ENCODE measurements around the gene PRRT1B.
"Not testable (repeated sequence)": the region's sequence is repeated elsewhere in the genome, so short reads cannot be mapped to it uniquely, and the experiment has no call there.

The PRRT1B gene

DNA sequence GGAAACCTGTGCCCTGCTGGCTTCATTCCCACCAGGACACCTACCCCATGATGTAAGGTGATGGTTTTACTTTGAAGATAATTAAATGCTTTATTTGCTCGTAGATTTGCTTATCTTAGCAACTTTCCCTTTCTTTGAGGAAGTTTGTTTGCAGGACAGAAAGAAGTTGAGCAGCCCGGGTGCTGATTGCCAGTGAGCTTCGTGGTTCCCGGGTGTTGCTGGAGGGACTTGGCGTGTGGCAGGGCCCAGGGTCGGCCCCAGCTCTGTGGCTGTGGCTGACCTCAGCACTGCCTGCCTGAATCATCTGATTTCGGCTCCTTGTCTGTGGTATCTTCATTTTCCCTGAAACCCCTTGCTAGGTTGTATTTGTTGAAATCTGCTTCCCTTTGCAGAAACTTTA, 33.9 kb upstream of the PRRT1B start:
- Histone ChIP-seq H3K27ac (ENCODE audit: low read depth, low read length) (no peak overlapping the region), H3K36me3 (ENCODE audit: control insufficient read depth in 1 of 2, insufficient read depth in 2 of 2, low read length in 2 of 2) (peaks cover 20 to 60% of the 10 kb centered on the region in 2 donors), H3K4me3 (ENCODE audit: low read depth in 1 of 2, low read length in 2 of 2) (no peak overlapping the region), H3K4me1 (ENCODE audit: control insufficient read depth in 1 of 2, insufficient read depth in 2 of 2, low read length in 2 of 2) (no peaks in the 10 kb centered on the region), H3K27me3 (ENCODE audit: control insufficient read depth in 1 of 2, insufficient read depth in 2 of 2, low read length in 2 of 2) (no peaks in the 10 kb centered on the region), H3K9me3 (ENCODE audit: control insufficient read depth in 1 of 2, low read length in 2 of 2) (peaks cover 0 to 3% of the 10 kb centered on the region in 2 donors), H3K9ac (ENCODE audit: low read depth in 1 of 2, low read length in 2 of 2) (no peak overlapping the region)

DNA sequence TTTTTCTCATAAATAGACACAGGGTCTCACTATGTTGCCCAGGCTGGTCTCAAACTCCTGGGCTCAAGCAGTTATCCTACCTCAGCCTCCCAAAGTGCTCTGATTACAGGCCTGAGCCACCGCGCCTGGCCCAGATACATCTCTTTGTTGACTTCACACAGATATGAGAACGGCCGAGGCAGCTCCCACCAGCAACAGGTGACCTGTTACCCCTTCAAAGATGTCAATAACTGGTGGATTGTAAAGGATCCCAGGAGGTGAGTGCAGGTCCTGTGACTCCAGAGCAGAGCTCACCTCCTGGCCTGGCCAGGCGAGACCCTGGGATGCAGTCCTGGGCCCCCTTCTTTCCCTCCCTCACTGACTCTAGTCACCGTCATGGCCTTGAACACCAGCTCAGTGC, 33.4 kb upstream of the PRRT1B start:
- Histone ChIP-seq H3K27me3 (ENCODE audit: control insufficient read depth in 1 of 2, insufficient read depth in 2 of 2, low read length in 2 of 2) (no peaks in the 10 kb centered on the region), H3K4me3 (ENCODE audit: low read depth in 1 of 2, low read length in 2 of 2) (no peak overlapping the region), H3K9me3 (ENCODE audit: control insufficient read depth in 1 of 2, low read length in 2 of 2) (peaks cover 0 to 3% of the 10 kb centered on the region in 2 donors), H3K4me1 (ENCODE audit: control insufficient read depth in 1 of 2, insufficient read depth in 2 of 2, low read length in 2 of 2) (no peaks in the 10 kb centered on the region), H3K9ac (ENCODE audit: low read depth in 1 of 2, low read length in 2 of 2) (no peak overlapping the region), H3K36me3 (ENCODE audit: control insufficient read depth in 1 of 2, insufficient read depth in 2 of 2, low read length in 2 of 2) (peaks cover 24 to 65% of the 10 kb centered on the region in 2 donors), H3K27ac (ENCODE audit: low read depth, low read length) (no peak overlapping the region)

DNA sequence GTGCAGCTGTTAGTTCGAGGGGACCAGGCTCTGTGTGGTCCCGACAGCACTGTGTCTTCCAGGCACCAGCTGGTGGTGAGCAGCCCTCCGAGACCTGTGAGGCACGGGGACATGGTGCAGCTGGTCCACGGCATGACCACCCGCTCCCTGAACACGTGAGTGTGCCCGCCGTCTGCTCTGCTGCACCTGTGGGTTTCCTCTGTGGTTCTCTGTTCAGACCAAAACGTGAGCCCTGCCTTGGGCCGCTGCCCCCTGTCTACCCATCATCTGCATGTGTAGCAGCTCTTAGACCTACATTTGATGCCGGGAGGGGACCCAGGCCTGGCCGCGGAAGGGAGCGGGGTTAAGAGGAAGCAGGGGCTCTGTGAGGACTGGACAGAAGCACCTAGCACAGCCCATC, 32.1 kb upstream of the PRRT1B start:
- Histone ChIP-seq H3K9ac (ENCODE audit: low read depth in 1 of 2, low read length in 2 of 2) (no peak overlapping the region), H3K27ac (ENCODE audit: low read depth, low read length) (no peak overlapping the region), H3K27me3 (ENCODE audit: control insufficient read depth in 1 of 2, insufficient read depth in 2 of 2, low read length in 2 of 2) (no peaks in the 10 kb centered on the region), H3K9me3 (ENCODE audit: control insufficient read depth in 1 of 2, low read length in 2 of 2) (peaks cover 0 to 3% of the 10 kb centered on the region in 2 donors), H3K36me3 (ENCODE audit: control insufficient read depth in 1 of 2, insufficient read depth in 2 of 2, low read length in 2 of 2) (peaks cover 30 to 70% of the 10 kb centered on the region in 2 donors), H3K4me1 (ENCODE audit: control insufficient read depth in 1 of 2, insufficient read depth in 2 of 2, low read length in 2 of 2) (no peaks in the 10 kb centered on the region), H3K4me3 (ENCODE audit: low read depth in 1 of 2, low read length in 2 of 2) (no peak overlapping the region)

DNA sequence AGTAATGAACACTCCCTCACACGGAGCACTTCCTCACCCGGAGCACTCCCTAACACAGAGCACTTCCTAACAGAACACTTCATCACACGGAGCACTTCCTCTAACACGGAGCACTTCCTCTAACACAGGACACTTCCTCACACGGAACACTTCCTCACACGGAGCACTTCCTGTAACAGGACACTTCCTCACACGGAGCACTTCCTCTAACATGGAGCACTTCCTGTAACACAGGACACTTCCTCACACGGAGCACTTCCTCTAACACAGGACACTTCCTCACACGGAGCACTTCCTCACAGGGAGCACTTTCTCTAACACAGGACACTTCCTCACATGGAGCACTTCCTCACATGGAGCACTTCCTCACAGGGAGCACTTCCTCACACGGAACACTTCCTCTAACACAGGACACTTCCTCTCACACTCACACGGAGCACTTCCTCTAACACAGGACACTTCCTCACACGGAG, 29.7 kb upstream of the PRRT1B start:
- not testable (repeated sequence) for H3K27ac ChIP-seq (ENCODE audit: low read depth, low read length); H3K4me3 ChIP-seq (ENCODE audit: low read depth in 1 of 2, low read length in 2 of 2); H3K4me1 ChIP-seq (ENCODE audit: control insufficient read depth in 1 of 2, insufficient read depth in 2 of 2, low read length in 2 of 2); H3K27me3 ChIP-seq (ENCODE audit: control insufficient read depth in 1 of 2, insufficient read depth in 2 of 2, low read length in 2 of 2); H3K9ac ChIP-seq (ENCODE audit: low read depth in 1 of 2, low read length in 2 of 2); H3K9me3 ChIP-seq (ENCODE audit: control insufficient read depth in 1 of 2, low read length in 2 of 2)
- H3K36me3 ChIP-seq (ENCODE audit: control insufficient read depth in 1 of 2, insufficient read depth in 2 of 2, low read length in 2 of 2): peaks cover 49 to 83% of the 10 kb centered on the region in 2 donors

DNA sequence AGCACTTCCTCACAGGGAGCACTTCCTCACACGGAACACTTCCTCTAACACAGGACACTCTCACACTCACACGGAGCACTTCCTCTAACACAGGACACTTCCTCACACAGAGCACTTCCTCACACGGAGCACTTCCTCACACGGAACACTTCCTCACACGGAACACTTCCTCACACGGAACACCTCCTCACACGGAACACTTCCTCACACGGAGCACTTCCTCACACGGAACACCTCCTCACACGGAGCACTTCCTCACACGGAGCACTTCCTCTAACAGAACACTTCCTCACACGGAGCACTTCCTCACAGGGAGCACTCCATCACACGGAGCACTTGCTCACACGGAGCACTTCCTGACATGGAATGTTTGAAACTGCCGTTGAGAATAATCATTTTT, 29.2 kb upstream of the PRRT1B start:
- Histone ChIP-seq H3K36me3 (ENCODE audit: control insufficient read depth in 1 of 2, insufficient read depth in 2 of 2, low read length in 2 of 2) (peaks cover 45 to 82% of the 10 kb centered on the region in 2 donors), H3K27ac (ENCODE audit: low read depth, low read length) (no peak overlapping the region), H3K4me1 (ENCODE audit: control insufficient read depth in 1 of 2, insufficient read depth in 2 of 2, low read length in 2 of 2) (no peaks in the 10 kb centered on the region), H3K27me3 (ENCODE audit: control insufficient read depth in 1 of 2, insufficient read depth in 2 of 2, low read length in 2 of 2) (no peaks in the 10 kb centered on the region), H3K9me3 (ENCODE audit: control insufficient read depth in 1 of 2, low read length in 2 of 2) (peaks cover 0 to 3% of the 10 kb centered on the region in 2 donors), H3K4me3 (ENCODE audit: low read depth in 1 of 2, low read length in 2 of 2) (no peak overlapping the region), H3K9ac (ENCODE audit: low read depth in 1 of 2, low read length in 2 of 2) (no peak overlapping the region)

DNA sequence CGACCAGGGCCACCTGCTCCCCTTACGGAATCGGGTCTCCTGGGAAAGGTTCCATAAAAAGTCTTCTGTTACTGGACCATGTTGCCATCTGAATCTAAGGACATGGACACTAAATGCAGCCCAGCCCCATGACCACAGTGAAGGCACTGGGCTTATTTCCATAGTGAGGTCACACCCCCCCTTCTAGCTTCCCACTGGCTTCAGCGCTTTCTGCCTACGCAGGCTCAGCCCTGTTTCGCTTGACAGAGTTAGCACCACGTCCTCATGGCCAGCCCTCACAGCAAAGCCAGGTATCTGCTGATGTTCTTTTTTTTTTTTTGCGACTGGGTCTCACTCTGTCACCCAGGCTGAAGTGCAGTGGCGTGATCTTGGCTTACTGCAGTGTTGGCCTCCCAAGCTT, 28.4 kb upstream of the PRRT1B start:
- Histone ChIP-seq H3K4me1 (ENCODE audit: control insufficient read depth in 1 of 2, insufficient read depth in 2 of 2, low read length in 2 of 2) (no peaks in the 10 kb centered on the region), H3K27ac (ENCODE audit: low read depth, low read length) (no peak overlapping the region), H3K9ac (ENCODE audit: low read depth in 1 of 2, low read length in 2 of 2) (no peak overlapping the region), H3K27me3 (ENCODE audit: control insufficient read depth in 1 of 2, insufficient read depth in 2 of 2, low read length in 2 of 2) (no peaks in the 10 kb centered on the region), H3K9me3 (ENCODE audit: control insufficient read depth in 1 of 2, low read length in 2 of 2) (peaks cover 0 to 3% of the 10 kb centered on the region in 2 donors), H3K36me3 (ENCODE audit: control insufficient read depth in 1 of 2, insufficient read depth in 2 of 2, low read length in 2 of 2) (peaks cover 46 to 83% of the 10 kb centered on the region in 2 donors), H3K4me3 (ENCODE audit: low read depth in 1 of 2, low read length in 2 of 2) (no peak overlapping the region)

DNA sequence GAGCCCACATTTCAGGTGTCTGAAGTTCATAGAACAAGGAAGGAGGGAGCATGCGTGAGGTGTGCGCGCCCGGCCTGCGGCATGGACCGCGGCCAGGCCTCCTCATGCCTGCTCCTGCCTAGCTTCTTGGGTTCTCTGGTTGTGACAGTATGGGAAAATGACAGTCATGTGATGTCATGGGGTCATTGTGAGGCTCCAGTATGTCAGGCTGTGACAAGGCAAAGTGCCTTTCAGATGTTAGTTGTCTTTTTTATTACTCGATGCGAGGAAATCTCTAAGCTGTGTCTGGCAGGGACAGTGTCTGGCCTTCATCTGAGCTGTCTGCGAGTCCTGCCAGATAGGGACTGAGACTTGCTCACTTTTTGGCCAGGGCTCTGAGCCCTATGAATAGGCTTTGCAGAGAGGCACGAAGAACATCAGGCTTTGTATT, 27.5 kb upstream of the PRRT1B start:
- peaks cover 0 to 3% of the 10 kb centered on the region in 2 donors for H3K9me3 ChIP-seq (ENCODE audit: control insufficient read depth in 1 of 2, low read length in 2 of 2)
- no peak overlapping the region for H3K4me3 ChIP-seq (ENCODE audit: low read depth in 1 of 2, low read length in 2 of 2)
- peaks cover 46 to 86% of the 10 kb centered on the region in 2 donors for H3K36me3 ChIP-seq (ENCODE audit: control insufficient read depth in 1 of 2, insufficient read depth in 2 of 2, low read length in 2 of 2)
- H3K27me3 ChIP-seq (ENCODE audit: control insufficient read depth in 1 of 2, insufficient read depth in 2 of 2, low read length in 2 of 2): no peaks in the 10 kb centered on the region
- no peak overlapping the region for H3K27ac ChIP-seq (ENCODE audit: low read depth, low read length)
- H3K4me1 ChIP-seq (ENCODE audit: control insufficient read depth in 1 of 2, insufficient read depth in 2 of 2, low read length in 2 of 2): no peaks in the 10 kb centered on the region
- H3K9ac ChIP-seq (ENCODE audit: low read depth in 1 of 2, low read length in 2 of 2): no peak overlapping the region

DNA sequence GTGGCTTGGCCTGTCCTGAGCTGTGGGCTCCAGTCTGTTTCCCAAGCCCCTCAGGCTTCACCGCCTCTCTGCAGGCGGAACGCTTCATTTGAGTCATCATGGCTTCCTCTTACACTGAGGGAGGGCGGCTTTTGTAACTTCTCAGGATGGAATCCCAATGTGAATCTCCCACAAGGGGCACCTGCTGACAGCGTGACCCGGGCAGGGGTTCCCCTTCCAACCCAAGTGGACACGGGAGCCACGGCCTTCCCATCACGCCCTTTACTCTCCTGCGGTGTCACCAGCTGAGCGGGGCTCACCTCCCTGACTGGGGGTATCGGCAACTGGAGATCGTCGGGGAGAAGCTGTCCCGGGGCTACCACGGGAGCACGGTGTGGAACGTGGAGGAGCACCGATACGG, 26.8 kb upstream of the PRRT1B start:
- Histone ChIP-seq H3K9me3 (ENCODE audit: control insufficient read depth in 1 of 2, low read length in 2 of 2) (peaks cover 0 to 3% of the 10 kb centered on the region in 2 donors), H3K27ac (ENCODE audit: low read depth, low read length) (no peak overlapping the region), H3K27me3 (ENCODE audit: control insufficient read depth in 1 of 2, insufficient read depth in 2 of 2, low read length in 2 of 2) (no peaks in the 10 kb centered on the region), H3K9ac (ENCODE audit: low read depth in 1 of 2, low read length in 2 of 2) (no peak overlapping the region), H3K4me3 (ENCODE audit: low read depth in 1 of 2, low read length in 2 of 2) (no peak overlapping the region), H3K36me3 (ENCODE audit: control insufficient read depth in 1 of 2, insufficient read depth in 2 of 2, low read length in 2 of 2) (peaks cover 52 to 85% of the 10 kb centered on the region in 2 donors), H3K4me1 (ENCODE audit: control insufficient read depth in 1 of 2, insufficient read depth in 2 of 2, low read length in 2 of 2) (no peaks in the 10 kb centered on the region)

DNA sequence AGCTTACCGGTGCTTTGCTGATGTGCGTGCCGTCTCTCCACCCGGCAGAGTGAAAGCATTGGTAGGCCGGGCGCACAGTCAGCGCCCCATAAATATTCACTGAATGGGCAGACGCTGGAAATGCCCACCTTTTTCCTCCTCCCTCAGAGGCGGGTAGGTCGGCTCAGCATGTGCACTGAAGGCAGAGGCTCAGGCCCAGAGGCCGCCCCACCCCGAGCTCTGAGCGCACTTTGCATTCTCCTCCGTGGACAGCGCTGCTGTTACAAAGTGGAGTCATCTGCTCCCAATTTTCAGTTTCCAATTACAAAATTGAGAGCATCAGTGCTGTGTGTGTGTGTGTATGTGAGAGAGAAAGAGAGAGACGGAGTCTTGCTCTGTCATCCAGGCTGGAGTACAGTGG, 24.8 kb upstream of the PRRT1B start:
- no peak overlapping the region for H3K9ac ChIP-seq (ENCODE audit: low read depth in 1 of 2, low read length in 2 of 2)
- no peaks in the 10 kb centered on the region for H3K27me3 ChIP-seq (ENCODE audit: control insufficient read depth in 1 of 2, insufficient read depth in 2 of 2, low read length in 2 of 2)
- H3K9me3 ChIP-seq (ENCODE audit: control insufficient read depth in 1 of 2, low read length in 2 of 2): peaks cover 0 to 1% of the 10 kb centered on the region in 2 donors
- no peak overlapping the region for H3K4me3 ChIP-seq (ENCODE audit: low read depth in 1 of 2, low read length in 2 of 2)
- no peak overlapping the region for H3K27ac ChIP-seq (ENCODE audit: low read depth, low read length)
- H3K36me3 ChIP-seq (ENCODE audit: control insufficient read depth in 1 of 2, insufficient read depth in 2 of 2, low read length in 2 of 2): peaks cover 61 to 95% of the 10 kb centered on the region in 2 donors
- no peaks in the 10 kb centered on the region for H3K4me1 ChIP-seq (ENCODE audit: control insufficient read depth in 1 of 2, insufficient read depth in 2 of 2, low read length in 2 of 2)

DNA sequence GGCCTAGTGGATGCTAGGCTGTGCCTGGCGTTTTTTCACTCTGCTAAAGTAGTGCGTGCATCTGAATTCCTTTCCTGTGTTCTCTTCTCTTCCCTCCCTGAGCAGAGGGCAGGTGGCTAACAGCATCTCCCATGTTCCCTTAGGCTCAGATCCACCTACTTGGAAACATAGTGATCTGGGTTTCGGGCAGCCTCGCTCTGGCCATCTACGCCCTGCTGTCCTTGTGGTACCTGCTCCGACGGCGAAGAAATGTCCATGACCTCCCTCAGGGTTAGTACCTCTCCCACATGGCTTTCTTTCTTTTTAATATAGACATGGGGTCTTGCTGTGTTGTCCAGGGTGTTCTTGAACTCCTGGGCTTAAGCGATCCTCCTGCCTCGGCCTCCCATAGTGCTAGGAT, 24.1 kb upstream of the PRRT1B start:
- H3K4me1 ChIP-seq (ENCODE audit: control insufficient read depth in 1 of 2, insufficient read depth in 2 of 2, low read length in 2 of 2): no peaks in the 10 kb centered on the region
- H3K4me3 ChIP-seq (ENCODE audit: low read depth in 1 of 2, low read length in 2 of 2): no peak overlapping the region
- H3K9ac ChIP-seq (ENCODE audit: low read depth in 1 of 2, low read length in 2 of 2): no peak overlapping the region
- H3K27me3 ChIP-seq (ENCODE audit: control insufficient read depth in 1 of 2, insufficient read depth in 2 of 2, low read length in 2 of 2): no peaks in the 10 kb centered on the region
- no peaks in the 10 kb centered on the region for H3K9me3 ChIP-seq (ENCODE audit: control insufficient read depth in 1 of 2, low read length in 2 of 2)
- peaks cover 60 to 94% of the 10 kb centered on the region in 2 donors for H3K36me3 ChIP-seq (ENCODE audit: control insufficient read depth in 1 of 2, insufficient read depth in 2 of 2, low read length in 2 of 2)
- H3K27ac ChIP-seq (ENCODE audit: low read depth, low read length): no peak overlapping the region

DNA sequence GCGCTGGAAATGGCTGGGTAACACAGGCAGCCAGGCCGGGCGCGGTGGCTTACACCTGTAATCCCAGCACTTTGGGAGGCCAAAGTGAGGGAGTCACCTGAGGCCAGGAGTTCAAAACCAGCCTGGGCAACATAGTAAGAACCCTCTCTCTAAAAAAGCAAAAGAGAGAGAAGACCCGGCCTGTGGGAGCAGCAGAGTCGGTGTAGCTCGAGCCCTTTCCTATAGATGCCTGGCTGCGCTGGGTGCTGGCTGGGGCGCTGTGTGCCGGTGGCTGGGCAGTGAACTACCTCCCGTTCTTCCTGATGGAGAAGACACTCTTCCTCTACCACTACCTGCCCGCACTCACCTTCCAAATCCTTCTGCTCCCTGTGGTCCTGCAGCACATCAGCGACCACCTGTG, 23.5 kb upstream of the PRRT1B start:
- H3K27me3 ChIP-seq (ENCODE audit: control insufficient read depth in 1 of 2, insufficient read depth in 2 of 2, low read length in 2 of 2): no peaks in the 10 kb centered on the region
- no peak overlapping the region for H3K4me3 ChIP-seq (ENCODE audit: low read depth in 1 of 2, low read length in 2 of 2)
- H3K9ac ChIP-seq (ENCODE audit: low read depth in 1 of 2, low read length in 2 of 2): no peak overlapping the region
- peaks cover 56 to 91% of the 10 kb centered on the region in 2 donors for H3K36me3 ChIP-seq (ENCODE audit: control insufficient read depth in 1 of 2, insufficient read depth in 2 of 2, low read length in 2 of 2)
- H3K9me3 ChIP-seq (ENCODE audit: control insufficient read depth in 1 of 2, low read length in 2 of 2): no peaks in the 10 kb centered on the region
- H3K4me1 ChIP-seq (ENCODE audit: control insufficient read depth in 1 of 2, insufficient read depth in 2 of 2, low read length in 2 of 2): no peaks in the 10 kb centered on the region
- H3K27ac ChIP-seq (ENCODE audit: low read depth, low read length): no peak overlapping the region

All from duodenal mucosa (tissue), 2 donors.